NCI-H526 (cell line): ENCODE results near the gene TBP.
A peak's percentile ranks its signal among the peaks of the same experiment; 100 is the strongest.

ENCODE experiments used
- DNase-seq, 2 experiments: peaks; one replicate each; lab custom pipeline; 2025; lab: John Stamatoyannopoulos, UW

TBP gene

DNA sequence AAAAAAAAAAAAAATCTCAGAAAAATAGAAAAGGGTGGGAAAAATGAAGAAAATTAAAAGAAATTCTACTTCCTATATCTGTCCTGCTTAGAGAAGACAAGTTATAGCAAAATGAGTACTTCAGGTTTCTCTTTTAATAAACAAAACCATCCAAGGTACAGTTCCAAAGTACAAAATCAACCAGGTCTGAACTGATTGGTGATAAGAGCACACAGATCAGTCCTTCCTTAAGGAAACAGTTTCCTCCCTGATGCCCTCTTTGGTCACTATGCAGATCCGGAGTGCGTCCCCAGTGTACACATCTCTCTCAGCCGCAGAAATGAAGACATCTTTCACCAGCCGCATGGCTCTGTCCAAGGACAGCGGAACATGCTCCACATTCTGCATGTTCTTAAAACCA is 19.2 kb upstream of the TBP start:
- no peak for DNase-seq

DNA sequence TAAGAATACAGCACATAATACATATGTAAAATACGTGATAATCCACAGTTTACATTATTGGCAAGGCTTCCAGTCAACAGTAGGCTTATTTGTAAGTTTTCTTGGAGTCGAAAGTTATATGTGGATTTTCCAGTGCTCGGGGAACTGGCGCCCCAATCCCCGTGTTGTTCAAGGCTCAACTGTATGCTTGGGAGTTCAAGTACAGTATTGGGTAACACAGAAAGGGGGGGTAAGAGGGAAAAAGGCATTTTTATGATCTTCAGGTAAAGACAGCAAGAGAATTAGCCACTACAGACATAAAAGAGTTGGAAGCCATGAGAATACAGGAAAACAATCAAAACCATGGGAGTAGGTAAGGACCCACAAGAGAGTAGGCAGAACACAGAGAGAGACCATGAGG is 17.5 kb upstream of the TBP start:
- DNase-seq, result no peak

DNA sequence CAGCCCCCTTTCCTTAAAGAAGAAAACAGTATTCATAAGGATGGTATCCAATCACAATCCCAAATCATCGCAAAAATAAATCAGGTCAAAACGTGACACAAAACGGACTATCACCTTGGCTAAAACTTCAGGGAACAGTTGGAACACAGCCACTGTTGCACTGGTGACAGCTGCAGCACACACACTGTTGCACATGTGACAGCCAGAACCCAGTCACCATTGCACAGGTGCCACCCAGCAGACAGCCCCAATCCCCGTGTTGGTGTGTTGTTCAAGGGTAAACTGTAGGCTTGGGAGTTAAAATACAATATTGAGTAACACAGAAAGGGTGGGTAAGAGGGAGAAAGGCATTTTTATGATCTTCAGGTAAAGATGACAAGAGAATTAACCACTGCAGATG is 16.8 kb upstream of the TBP start:
- DNase-seq, result no peak

GRCh38 chr6:170542031-170542719 is 12.0 kb upstream of the TBP start:
- DNase-seq, result no peak

GRCh38 chr6:170545405-170545804 is 8.8 kb upstream of the TBP start:
- peak; percentile 49 to 75 for DNase-seq

GRCh38 chr6:170552765-170553533 is 1.2 kb upstream of the TBP start, which contains the start of gene PSMB1:
Gene PSMB1 (minus strand): TSS chr6:170553307. CDS start chr6:170553242, 65 bp downstream.
- peak; percentile 87 to 96 for DNase-seq

DNA sequence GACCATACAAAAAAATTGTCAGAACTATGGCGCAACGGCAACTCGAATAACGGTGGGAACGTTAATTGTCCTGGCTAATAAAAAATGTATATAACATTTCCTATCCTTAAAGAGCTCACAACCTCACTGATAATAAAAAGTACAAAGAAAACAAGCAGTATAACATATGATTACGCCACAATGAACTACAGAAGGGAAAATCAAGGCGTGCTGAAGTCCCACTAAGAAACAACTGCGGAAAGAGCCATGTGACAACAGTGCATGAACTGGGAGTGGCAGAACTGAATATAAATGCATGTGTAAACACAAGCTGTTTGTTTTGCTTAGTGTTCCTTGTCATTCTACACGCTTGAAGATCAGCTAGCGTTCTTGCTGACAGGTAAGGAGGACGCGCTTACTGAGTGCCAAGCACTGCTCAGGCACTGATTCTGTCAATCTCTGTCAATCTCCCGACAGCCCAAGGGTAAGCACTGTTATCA is 596 bp upstream of the TBP start:
- peak; percentile 67 to 77 for DNase-seq

- DNase-seq, result no peak
These were observed 598 bp downstream of the TBP start for GRCh38 chr6:170554796-170555137.

DNA sequence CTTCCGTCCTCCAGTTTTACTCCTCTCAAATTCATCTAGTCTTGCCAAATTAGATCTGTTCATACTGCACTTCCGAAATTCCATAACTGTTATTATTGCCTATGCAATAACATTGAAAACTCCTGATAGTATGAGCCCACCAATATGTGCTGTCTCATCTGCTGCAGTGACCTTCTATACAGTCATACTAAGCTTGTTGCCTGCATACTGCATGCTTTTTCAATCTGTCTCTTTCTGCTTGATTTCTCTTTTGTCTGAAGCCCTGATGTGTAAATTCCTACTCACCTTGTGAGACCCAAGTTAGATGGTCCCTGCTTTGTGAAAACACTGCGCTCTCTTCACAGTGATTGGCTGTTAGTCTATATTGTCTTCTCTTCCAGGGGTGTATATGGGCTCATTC is 1.1 kb downstream of the TBP start:
- DNase-seq, result no peak

DNA sequence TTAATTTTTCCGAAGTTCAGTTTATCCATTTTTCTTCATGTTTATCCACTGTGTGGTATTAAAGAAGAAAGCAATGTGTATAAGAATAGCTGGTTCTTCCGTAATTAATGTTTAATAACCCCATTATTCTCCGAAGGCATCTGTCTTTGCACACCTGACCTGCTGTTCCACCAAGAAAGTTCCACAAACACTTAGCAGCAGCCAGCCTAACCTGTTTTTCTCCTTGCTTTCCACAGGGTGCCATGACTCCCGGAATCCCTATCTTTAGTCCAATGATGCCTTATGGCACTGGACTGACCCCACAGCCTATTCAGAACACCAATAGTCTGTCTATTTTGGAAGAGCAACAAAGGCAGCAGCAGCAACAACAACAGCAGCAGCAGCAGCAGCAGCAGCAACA is 7.4 kb downstream of the TBP start:
- no peak for DNase-seq

DNA sequence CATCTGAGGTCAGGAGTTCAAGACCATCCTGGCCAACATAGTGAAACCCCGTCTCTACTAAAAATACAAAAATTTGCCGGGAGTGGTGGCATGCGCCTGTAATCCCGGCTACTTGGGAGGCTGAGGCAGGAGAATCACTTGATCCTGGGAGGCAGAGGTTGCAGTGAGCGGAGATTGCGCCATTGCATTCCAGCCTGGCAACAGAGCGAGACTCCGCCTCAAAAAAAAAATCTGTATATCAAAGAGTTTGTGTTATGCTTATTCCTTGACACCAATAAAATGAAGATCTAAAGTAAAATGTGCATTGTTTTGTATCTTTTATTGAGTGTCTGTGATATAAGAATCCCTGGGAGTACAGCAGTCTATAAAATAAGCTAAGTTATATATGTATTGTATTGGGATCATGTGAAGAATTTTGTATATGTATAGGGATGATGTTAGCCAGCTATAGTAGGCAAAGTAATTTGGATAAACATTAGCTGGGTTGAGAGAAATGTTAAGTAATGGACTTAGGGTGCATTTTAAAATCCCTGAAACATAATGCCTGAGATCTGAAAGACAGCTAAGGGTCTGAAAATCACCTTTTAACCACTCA is 10.9 kb downstream of the TBP start:
- no peak for DNase-seq

DNA sequence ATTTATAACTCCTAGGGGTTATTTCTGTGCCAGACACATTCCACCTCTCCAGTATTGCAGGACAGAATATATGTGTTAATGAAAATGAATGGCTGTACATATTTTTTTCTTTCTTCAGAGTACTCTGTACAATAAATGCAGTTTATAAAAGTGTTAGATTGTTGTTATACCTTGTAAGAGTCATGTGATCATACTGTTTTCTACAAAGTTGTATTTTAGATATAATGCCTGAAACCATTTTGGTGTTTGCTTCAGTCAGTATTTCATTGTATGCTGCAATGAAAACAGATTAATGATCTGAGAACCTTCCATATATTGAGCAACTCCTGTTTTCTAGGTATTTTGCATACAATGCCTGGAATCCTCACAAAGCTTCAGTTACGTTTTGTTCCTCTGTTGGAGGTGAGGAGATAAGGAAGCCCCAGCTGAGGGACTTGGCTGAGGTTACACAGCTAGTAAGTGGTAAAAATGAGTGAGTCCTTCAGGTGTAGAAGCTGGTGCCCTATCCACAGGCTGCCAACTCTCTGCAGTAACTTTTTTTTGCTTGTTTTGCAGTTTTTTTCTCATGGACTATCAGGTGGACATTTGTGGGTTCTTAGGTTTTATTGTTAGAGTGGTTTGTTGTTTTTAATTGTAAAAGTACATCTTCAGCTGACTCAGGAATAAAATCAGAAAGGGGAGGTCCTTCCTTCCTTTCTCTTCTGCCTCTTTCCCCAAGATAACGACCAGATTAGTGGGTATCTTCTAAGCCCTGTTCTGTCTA is 18.7 kb downstream of the TBP start:
- no peak for DNase-seq

GRCh38 chr6:170575250-170575649 is 21.1 kb downstream of the TBP start:
- no peak for DNase-seq

GRCh38 chr6:170578909-170579308 is 24.7 kb downstream of the TBP start:
- DNase-seq, result no peak

DNA sequence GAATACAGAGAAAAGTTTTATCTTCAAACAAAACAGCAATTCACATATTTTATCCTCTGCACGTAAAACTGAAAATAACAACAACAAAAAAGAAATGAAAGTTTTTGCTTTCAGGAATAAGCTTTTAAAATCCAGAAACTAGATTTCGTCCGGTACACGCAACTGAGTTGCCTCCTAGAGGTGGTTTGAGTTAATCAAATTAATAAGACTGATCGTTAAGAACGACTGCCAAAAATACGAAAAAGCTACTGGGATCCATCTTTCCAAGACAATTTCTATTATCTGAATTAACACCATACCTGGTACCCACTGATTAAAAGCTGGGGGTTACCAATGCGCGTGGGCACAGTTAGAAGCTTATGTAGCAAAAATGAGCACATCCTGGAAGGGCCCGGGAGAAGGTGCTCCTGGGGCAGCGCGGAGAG is 29.6 kb downstream of the TBP start:
- peak in 1 of 2 experiments; percentile 47 for DNase-seq

DNA sequence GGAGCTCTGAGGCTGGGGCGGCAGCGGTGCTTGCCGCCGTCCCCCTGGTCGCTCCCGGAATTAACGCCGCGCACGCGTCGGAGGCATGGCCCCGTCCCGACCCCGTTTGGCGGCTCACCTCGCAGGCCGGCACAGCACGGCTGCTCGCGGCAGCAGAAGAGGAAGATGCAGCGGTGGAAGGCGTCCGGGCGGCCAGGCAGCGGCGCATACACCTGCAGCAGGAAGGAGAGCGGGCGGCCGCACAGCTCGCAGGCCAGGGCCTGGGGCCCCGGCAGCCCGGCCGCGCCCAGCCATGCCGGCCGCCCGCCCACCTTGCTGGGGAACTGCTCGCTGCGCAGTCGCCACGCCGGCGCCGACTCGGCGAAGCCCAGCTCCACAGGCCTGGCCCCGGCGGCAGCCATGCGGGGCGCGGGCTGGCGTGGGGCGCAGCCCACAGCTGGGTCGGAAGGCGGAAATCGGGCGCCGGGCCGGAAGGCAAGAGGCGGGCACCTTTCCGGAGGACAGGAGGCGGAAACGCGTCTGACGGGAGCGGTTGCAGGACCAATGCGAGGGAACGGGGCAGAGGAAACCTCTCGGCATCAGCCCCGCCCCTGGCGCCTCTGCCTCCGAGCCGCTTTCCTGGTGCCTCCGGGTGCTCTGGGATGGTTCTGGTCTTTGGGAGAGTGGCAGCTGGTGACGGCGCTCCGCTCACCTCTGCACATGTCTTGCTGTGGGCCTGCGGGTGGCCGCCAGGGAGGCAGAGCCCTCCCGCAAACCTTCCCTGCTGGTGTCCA is 30.2 kb downstream of the TBP start, which contains the start of gene PDCD2:
PDCD2 (minus strand) TSS at position 457 of the 773 bp plus-strand sequence; CDS start at position 401, 56 bp downstream.
- DNase-seq, result peak; percentile 88 to 97

DNA sequence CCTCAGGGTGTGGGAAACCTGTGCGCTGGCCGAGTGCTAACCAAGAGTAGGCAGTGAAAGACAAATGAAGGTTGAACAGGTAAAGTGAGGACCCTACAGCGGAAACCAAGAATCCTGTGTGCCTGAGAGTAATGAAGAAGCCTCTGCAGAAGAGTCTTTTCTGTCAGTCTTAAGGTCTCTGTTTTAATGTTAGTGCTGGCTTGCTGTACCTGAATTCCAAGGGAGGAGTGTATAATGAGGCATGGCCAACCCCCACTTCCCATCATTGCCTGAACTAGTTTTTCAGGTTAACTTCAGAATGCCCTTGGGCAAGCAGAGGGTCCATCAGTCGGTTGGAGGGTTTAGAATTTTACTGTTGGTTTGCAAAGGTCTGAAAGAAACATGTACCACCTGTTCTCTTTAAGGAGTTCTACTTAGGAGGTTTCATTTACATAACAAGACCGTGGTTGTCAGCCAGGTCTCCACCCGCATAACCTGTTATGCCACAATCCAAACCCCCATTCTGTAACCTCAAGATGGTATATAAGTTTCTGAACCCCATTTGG is 30.9 kb downstream of the TBP start:
- DNase-seq, result peak in 1 of 2 experiments; percentile 53

- no peak for DNase-seq
These were observed 36.6 kb downstream of the TBP start for GRCh38 chr6:170590725-170591124.

DNA sequence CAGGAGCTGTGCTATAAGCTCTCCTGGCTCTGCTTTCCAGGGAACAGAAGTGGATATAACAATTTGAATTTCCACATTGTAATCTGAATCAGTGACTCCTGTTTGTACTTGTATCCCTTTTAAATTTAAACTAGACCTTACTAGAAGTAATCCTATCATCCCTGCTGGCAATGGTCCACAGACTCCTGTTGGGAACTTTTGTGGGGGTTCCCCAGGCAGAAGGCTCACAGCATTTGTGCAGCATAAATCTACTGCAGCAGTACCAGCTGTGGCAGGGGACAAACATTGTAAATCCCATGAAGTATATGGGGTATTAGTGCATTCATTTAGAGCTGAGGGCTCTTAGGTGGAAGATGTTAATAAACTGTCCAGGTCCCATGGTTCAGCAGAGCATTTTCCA is 42.3 kb downstream of the TBP start:
- no peak for DNase-seq

DNA sequence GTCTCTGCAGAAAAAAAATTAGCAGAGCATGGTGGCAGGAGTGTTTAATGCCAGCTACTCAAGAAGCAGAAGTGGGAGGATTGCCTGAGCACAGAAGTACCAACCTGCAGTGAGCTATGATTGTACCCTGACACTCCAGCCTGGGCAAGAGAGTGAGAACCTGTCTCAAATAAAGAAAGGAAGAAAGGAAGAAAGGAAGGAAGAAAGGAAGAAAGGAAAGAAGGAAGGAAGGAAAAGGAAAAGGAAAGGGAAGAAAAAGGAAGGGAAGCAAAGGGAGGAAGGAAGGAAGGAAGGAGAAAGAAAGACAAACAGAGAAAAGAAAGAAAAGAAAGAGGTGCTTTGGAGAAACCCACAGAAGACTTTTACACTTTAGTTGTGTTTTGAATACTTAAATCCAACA is 43.1 kb downstream of the TBP start:
- no peak for DNase-seq
